ENCODE measurements around the gene ATXN7.

DNA sequence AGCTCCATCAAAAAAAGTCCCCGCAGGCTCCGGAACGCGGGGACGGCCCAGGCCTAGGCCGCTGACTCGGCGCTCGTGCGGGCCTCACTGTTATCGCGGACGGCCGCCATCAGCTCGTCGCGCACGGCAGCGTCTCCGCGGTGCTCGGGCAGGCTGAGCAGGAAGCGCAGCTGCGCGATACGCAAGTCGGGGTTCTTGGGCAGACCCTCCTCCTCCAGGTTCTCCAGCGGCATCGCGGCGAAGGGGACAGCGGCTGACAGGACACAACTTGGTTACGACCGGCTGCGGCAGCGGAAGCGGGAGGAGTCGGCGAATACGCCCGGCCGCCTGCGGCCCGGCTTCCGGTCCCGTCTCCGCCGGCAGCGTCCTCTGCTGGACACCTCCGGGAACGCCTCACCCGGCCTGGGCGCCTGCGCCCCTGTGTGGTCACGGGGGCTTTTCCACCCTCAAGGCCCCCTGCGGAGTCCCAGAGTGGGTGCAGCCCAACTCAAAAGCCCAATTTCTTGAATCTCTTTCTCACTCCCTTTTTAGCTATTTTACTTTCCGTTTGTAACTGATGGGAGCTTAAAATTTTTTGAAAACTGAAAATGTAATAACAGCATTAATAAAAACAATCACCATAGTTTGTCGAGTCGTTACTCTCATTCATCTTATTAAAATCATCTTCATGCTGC lies 159.7 kb downstream of the ATXN7 start, which contains the start of gene PSMD6:
- peak; percentile 99 for TF ChIP-seq CTCF (IDR thresholded peaks at IDR 0.05)
- TF ChIP-seq ZFX (IDR thresholded peaks at IDR 0.05; ENCODE audit: borderline replicate concordance): 0 out of 2 replicates have a peak, but pooled peaks have one; percentile 27

Data from 22Rv1 (cell line).